ENCODE measurements around the gene SERPINF2.
"Not testable (repeated sequence)": the region's sequence is repeated elsewhere in the genome, so short reads cannot be mapped to it uniquely, and the experiment has no call there.

Gene SERPINF2

GRCh38 chr17:1730326-1731193 is 12.1 kb upstream of the SERPINF2 start:
- intact Hi-C loops (cut with DNase I): no loop called here
- DNase-seq: peak in 3 of 10 donors; percentile 37 to 86 (median 78)

- intact Hi-C loops (cut with DNase I): no loop called here
- peak in 1 of 10 donors; percentile 41 for DNase-seq
These were observed 11.5 kb upstream of the SERPINF2 start for GRCh38 chr17:1731194-1731506.

- DNase-seq: peak in 1 of 10 donors; percentile 58
These were observed 10.3 kb upstream of the SERPINF2 start for GRCh38 chr17:1732241-1732832.

GRCh38 chr17:1732833-1733321 is 9.8 kb upstream of the SERPINF2 start:
- DNase-seq: no peak
- intact Hi-C loops (cut with DNase I): no loop called here

More at GRCh38 chr17:1732241-1732832, 10.3 kb upstream of the SERPINF2 start:
- intact Hi-C loops (cut with DNase I): no loop called here

GRCh38 chr17:1733759-1734158 is 8.9 kb upstream of the SERPINF2 start:
- DNase-seq: peak in 2 of 10 donors; percentile 64 to 87

GRCh38 chr17:1735418-1735817 is 7.3 kb upstream of the SERPINF2 start:
- peak in 1 of 10 donors; percentile 59 for DNase-seq
- intact Hi-C loops (cut with DNase I): no loop called here

More at GRCh38 chr17:1733759-1734158, 8.9 kb upstream of the SERPINF2 start:
- intact Hi-C loops (cut with DNase I): no loop called here

GRCh38 chr17:1735834-1736347 is 6.8 kb upstream of the SERPINF2 start:
- intact Hi-C loops (cut with DNase I): no loop called here

GRCh38 chr17:1736348-1737281 is 6.1 kb upstream of the SERPINF2 start:
- peak in 4 of 10 donors; percentile 56 to 91 (median 76) for DNase-seq
- intact Hi-C loops (cut with DNase I): no loop called here

More at GRCh38 chr17:1735834-1736347, 6.8 kb upstream of the SERPINF2 start:
- DNase-seq: no peak

GRCh38 chr17:1737531-1738291 is 5.0 kb upstream of the SERPINF2 start:
- peak in 1 of 10 donors; percentile 54 for DNase-seq
- intact Hi-C loops (cut with DNase I): no loop called here

- intact Hi-C loops (cut with DNase I): not testable (repeated sequence)
These were observed 772 bp upstream of the SERPINF2 start for GRCh38 chr17:1741899-1742298.

GRCh38 chr17:1743088-1743439 is 393 bp downstream of the SERPINF2 start:
- intact Hi-C loops (cut with DNase I): no loop called here
- peak in 1 of 10 donors; percentile 50 for DNase-seq

More at GRCh38 chr17:1741899-1742298, 772 bp upstream of the SERPINF2 start:
- not testable (repeated sequence) for DNase-seq

- peak in 1 of 10 donors; percentile 61 for DNase-seq
- intact Hi-C loops (cut with DNase I): no loop called here
These were observed 2.2 kb downstream of the SERPINF2 start for GRCh38 chr17:1744551-1745512.

GRCh38 chr17:1745513-1746020 is 2.9 kb downstream of the SERPINF2 start:
- intact Hi-C loops (cut with DNase I): no loop called here
- DNase-seq: no peak

- intact Hi-C loops (cut with DNase I): no loop called here
These were observed 4.4 kb downstream of the SERPINF2 start for GRCh38 chr17:1746975-1747543.

GRCh38 chr17:1750628-1751027 is 8.0 kb downstream of the SERPINF2 start:
- intact Hi-C loops (cut with DNase I): no loop called here
- DNase-seq: no peak

More at GRCh38 chr17:1746975-1747543, 4.4 kb downstream of the SERPINF2 start:
- peak in 1 of 10 donors; percentile 54 for DNase-seq

- intact Hi-C loops (cut with DNase I): no loop called here
- no peak for DNase-seq
These were observed 10.0 kb downstream of the SERPINF2 start for GRCh38 chr17:1752425-1753262.
